A673 (cell line): Measurements from ENCODE around the gene SH3TC1. TPM values are rescaled to one million over a fixed set of nuclear protein-coding genes. Genes with fewer than 3 reads are reported as not detected.

Experiments
- BruUV-seq: library from RNA; stranded (reverse); fragments of 400-500 nt; replicated peaks from 2 replicates; lab custom pipeline; 2021; lab: Mats Ljungman, UMichigan
- CTCF ChIA-PET: fragments of 300-600 bp; sonication (Branson Sonifier 250); formaldehyde crosslinking; loops from one replicate; lab custom pipeline; 2022; ENCODE audit warnings: antibody characterized with exemption; lab: Charles Lee
- POLR2A ChIA-PET: fragments of 300-600 bp; sonication (Branson Sonifier 250); formaldehyde crosslinking; loops from one replicate; lab custom pipeline; 2022; ENCODE audit warnings: antibody characterized with exemption; ENCODE audit not compliant: low non-redundant PET; lab: Charles Lee
- DNase-seq: peaks from one replicate; pipeline ENCODE4 v3.0.0-alpha.2; 2015; ENCODE audit warnings: low spot score
- H3K27ac ChIP-seq: fragments of 200-600 bp; sonication (generic); 2 replicates; pipeline ENCODE4 v1.5.1; 2016; ENCODE audit warnings: mixed run types, low read depth, mild to moderate bottlenecking, mixed read lengths, antibody characterized with exemption, low read length; ENCODE audit not compliant: poor library complexity, severe bottlenecking
- H3K27me3 ChIP-seq: fragments of 200-600 bp; sonication (generic); replicated peaks from 2 replicates; pipeline ENCODE4 v1.6.1; 2017; ENCODE audit warnings: mixed run types, low read depth, mild to moderate bottlenecking, mixed read lengths, antibody characterized with exemption, low read length; ENCODE audit not compliant: insufficient read depth, poor library complexity
- H3K36me3 ChIP-seq: fragments of 200-600 bp; sonication (generic); 2 replicates; pipeline ENCODE4 v1.6.1; 2016; ENCODE audit warnings: mixed run types, mild to moderate bottlenecking, mixed read lengths, antibody characterized with exemption, low read length; ENCODE audit not compliant: insufficient read depth, poor library complexity, severe bottlenecking
- H3K4me1 ChIP-seq: fragments of 200-600 bp; sonication (generic); 2 replicates; pipeline ENCODE4 v1.6.1; 2017; ENCODE audit warnings: mixed run types, mild to moderate bottlenecking, mixed read lengths, antibody characterized with exemption, low read length; ENCODE audit not compliant: insufficient read depth, poor library complexity, severe bottlenecking
- H3K4me3 ChIP-seq: fragments of 200-600 bp; sonication (generic); 2 replicates; pipeline ENCODE4 v1.5.1; 2016; ENCODE audit warnings: low read depth, mixed run types, mild to moderate bottlenecking, mixed read lengths, low read length; ENCODE audit not compliant: poor library complexity, severe bottlenecking
- H3K9me3 ChIP-seq: fragments of 200-600 bp; sonication (generic); 2 replicates; pipeline ENCODE4 v1.6.1; 2016; ENCODE audit warnings: mixed run types, low read depth, mild to moderate bottlenecking, mixed read lengths, antibody characterized with exemption, low read length; ENCODE audit not compliant: poor library complexity, severe bottlenecking
- EZH2 ChIP-seq: fragments of 200-600 bp; sonication (generic); IDR thresholded peaks from 2 replicates; pipeline ENCODE4 v1.6.1; 2017; ENCODE audit warnings: borderline replicate concordance, low read depth, mild to moderate bottlenecking, mixed read lengths, antibody characterized with exemption, low read length; ENCODE audit not compliant: poor library complexity, severe bottlenecking
- intact Hi-C: fragments of 100-400 bp; cut with micrococcal nuclease; formaldehyde crosslinking; loops from one replicate; pipeline ENCODE4 v1.10.0; 2022; ENCODE audit not compliant: unreplicated experiment
- total RNA-seq: library from RNA; stranded (reverse); gene quantifications from 2 replicates; pipeline ENCODE4 v1.2.3, GENCODE V29; 2021
- TF ChIP-seq, protein P1 (sequence below): fragments of 300-800, 200-600 bp; sonication (generic); conservative IDR thresholded peaks from 2 replicates; pipeline ENCODE4 v1.5.1; 2017; ENCODE audit warnings: low read depth, mild to moderate bottlenecking, antibody characterized with exemption, low read length, moderate library complexity, mixed read lengths

SH3TC1 gene
- total RNA-seq, 1 experiment from 2014 or later, result 0.71 TPM

DNA sequence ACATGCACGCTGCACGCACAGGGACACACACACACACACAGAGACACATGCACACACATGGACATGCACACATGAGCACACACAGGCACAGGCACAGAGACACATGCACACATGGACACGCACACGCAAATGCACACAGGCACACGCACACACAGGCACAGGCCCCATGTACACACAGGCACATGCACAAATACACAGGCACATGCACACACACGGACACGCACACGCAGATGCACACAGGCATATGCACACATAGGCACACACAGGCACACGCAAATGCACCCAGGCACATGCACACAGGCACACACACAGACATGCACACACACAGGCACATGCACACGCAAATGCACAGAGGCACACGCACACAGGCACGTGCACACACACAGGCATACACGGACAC is 40.1 kb downstream of the SH3TC1 start:
- Histone ChIP-seq H3K4me1 (no peaks in the 10 kb centered on the region), H3K27ac (no peak overlapping the region), H3K36me3 (no peaks in the 10 kb centered on the region), H3K9me3 (no peaks in the 10 kb centered on the region), H3K4me3 (no peak overlapping the region), H3K27me3 (no peaks in the 10 kb centered on the region)
- no peak for DNase-seq
- POLR2A ChIA-PET, result no interaction called here
- no TSS peak for BruUV-seq
- TF ChIP-seq EZH2, result no peak
- TF ChIP-seq, protein P1, sequence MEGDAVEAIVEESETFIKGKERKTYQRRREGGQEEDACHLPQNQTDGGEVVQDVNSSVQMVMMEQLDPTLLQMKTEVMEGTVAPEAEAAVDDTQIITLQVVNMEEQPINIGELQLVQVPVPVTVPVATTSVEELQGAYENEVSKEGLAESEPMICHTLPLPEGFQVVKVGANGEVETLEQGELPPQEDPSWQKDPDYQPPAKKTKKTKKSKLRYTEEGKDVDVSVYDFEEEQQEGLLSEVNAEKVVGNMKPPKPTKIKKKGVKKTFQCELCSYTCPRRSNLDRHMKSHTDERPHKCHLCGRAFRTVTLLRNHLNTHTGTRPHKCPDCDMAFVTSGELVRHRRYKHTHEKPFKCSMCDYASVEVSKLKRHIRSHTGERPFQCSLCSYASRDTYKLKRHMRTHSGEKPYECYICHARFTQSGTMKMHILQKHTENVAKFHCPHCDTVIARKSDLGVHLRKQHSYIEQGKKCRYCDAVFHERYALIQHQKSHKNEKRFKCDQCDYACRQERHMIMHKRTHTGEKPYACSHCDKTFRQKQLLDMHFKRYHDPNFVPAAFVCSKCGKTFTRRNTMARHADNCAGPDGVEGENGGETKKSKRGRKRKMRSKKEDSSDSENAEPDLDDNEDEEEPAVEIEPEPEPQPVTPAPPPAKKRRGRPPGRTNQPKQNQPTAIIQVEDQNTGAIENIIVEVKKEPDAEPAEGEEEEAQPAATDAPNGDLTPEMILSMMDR, result no peak
- intact Hi-C loops, result no loop called here
- CTCF ChIA-PET, result no interaction called here

DNA sequence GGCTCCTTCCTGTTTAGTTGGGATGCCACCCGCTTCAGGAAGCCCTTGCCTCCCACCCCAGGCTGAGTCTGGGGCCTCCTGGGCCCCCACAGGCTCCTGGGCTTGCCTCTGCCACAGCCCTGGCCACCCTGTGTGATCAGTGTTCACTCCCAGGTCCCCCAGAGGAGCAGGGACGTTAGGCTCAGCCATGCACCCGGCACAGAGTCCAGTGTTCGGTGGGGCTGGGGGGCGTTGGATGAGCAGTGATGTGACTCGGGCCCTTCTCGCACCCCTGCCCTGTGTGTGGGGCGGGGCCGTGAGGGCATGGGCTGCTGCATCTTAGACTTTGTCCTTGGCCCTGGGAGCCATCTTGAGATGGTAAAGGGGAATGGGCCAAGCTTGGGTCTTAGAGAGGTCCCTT is 40.6 kb downstream of the SH3TC1 start:
- POLR2A ChIA-PET, result no interaction called here
- no peak for DNase-seq
- H3K36me3 ChIP-seq, result no peaks in the 10 kb centered on the region
- H3K27ac ChIP-seq, result no peak overlapping the region
- no peak for TF ChIP-seq EZH2
- TF ChIP-seq, protein P1, result no peak
- intact Hi-C loops, result no loop called here
- H3K4me1 ChIP-seq, result no peaks in the 10 kb centered on the region
- H3K4me3 ChIP-seq, result no peak overlapping the region
- CTCF ChIA-PET, result no interaction called here
- BruUV-seq, result no TSS peak
- H3K9me3 ChIP-seq, result no peaks in the 10 kb centered on the region
- no peaks in the 10 kb centered on the region for H3K27me3 ChIP-seq

DNA sequence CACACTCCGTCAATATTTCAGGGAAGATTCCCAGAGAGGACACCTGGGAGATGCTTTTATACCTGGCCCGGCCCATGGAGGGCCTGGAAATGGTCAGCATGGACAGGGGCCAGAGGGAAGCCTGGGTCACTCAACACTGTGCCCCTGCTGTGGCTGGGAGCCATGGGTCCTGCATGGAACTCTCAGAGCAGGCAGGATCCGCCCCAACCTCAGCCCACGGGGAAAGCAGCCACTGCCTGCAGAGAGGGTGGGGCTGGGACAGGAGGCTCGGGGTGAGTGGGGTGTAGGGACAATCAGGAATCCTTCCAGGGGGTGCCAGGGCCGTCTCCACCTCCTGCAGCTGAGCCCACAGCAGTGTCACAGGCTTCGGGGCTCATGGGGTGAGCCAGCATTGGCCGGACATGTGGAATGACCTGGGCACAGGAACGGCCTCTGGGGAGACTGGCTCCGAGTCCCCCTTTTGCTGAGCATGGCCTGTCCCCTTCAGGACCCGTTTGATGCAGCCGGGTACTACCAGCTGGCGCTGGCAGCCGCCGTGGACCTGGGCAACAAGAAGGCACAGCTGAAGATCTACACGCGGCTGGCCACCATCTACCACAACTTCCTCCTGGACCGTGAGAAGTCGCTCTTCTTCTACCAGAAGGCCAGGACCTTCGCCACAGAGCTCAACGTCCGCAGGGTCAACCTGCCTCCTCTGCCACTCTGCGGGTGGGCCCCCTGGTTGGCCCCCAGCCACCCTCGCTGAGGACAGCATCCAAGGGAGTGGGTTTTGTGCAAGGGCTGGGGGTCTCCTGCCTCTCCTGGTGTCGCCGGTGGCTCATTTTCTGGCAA is 41.3 kb downstream of the SH3TC1 start:
- Histone ChIP-seq H3K4me1 (no peaks in the 10 kb centered on the region), H3K4me3 (no peak overlapping the region), H3K27ac (no peak overlapping the region), H3K9me3 (no peaks in the 10 kb centered on the region), H3K36me3 (no peaks in the 10 kb centered on the region), H3K27me3 (no peaks in the 10 kb centered on the region)
- BruUV-seq, result no TSS peak
- POLR2A ChIA-PET, result no interaction called here
- intact Hi-C loops, result no loop called here
- TF ChIP-seq, protein P1, result no peak
- TF ChIP-seq EZH2, result no peak
- CTCF ChIA-PET, result no interaction called here
- no peak for DNase-seq
